Breast epithelium (tissue), 4 donors: ENCODE measurements around the gene TGFBR1. TPM values are rescaled to one million over a fixed set of nuclear protein-coding genes. Genes with fewer than 3 reads are reported as not detected.
A peak's percentile ranks its signal among the peaks of the same experiment; 100 is the strongest.

ENCODE experiments used
- DNase-seq, 2 donors: peaks; one replicate each; pipeline ENCODE4 v3.0.0-alpha.2; 2019; ENCODE audit warnings: low spot score in 2 of 2
- H3K27ac ChIP-seq, 2 donors: fragments of 200-600 bp; sonication (generic) in 1 of 2; one replicate each; pipeline ENCODE4 v1.5.1; 2016 to 2019; ENCODE audit warnings: mild to moderate bottlenecking in 1 of 2
- H3K27me3 ChIP-seq, 2 donors: fragments of 200-600 bp; sonication (generic) in 1 of 2; one replicate each; pipeline versions ENCODE4 v1.5.1 to v1.6.0; 2017 to 2019; ENCODE audit warnings: control low read depth in 1 of 2, mild to moderate bottlenecking in 1 of 2
- H3K36me3 ChIP-seq: fragments of 200-600 bp; one replicate; pipeline ENCODE4 v1.5.1; 2019
- H3K4me1 ChIP-seq, 2 donors: fragments of 200-600 bp; sonication (generic); one replicate each; pipeline ENCODE4 v1.5.1; 2016 to 2019; ENCODE audit warnings: control low read depth in 1 of 2
- H3K4me3 ChIP-seq, 3 donors: fragments of 200-600 bp; sonication (generic); 1 replicate in 2 of 3; 2 replicates in 1 of 3; pipeline ENCODE4 v1.5.1; 2016 to 2019; ENCODE audit warnings: mild to moderate bottlenecking in 3 of 3, moderate library complexity in 2 of 3
- H3K9me3 ChIP-seq, 2 donors: fragments of 200-600 bp; sonication (generic) in 1 of 2; one replicate each; pipeline ENCODE4 v1.5.1; 2016 to 2019; ENCODE audit warnings: control low read depth in 1 of 2
- CTCF ChIP-seq, 3 donors: fragments of 450-650 bp; IDR thresholded peaks; one replicate each; pipeline ENCODE4 v1.5.1; 2016 to 2017; ENCODE audit warnings: antibody characterized with exemption in 3 of 3, mild to moderate bottlenecking in 3 of 3, moderate library complexity in 3 of 3
- POLR2A ChIP-seq: fragments of 450-650 bp; IDR thresholded peaks from one replicate; pipeline ENCODE4 v1.6.1; 2016; ENCODE audit warnings: antibody characterized with exemption, mild to moderate bottlenecking, moderate library complexity
- POLR2AphosphoS5 ChIP-seq, 3 donors: sonication (generic); formaldehyde crosslinking; IDR thresholded peaks; one replicate each; pipeline ENCODE4 v1.6.1; 2017; ENCODE audit warnings: antibody characterized with exemption in 3 of 3
- intact Hi-C: fragments of 100-400 bp; cut with DNase I; formaldehyde crosslinking; loops from one replicate; pipeline ENCODE4 v1.15.1; 2023; ENCODE audit warnings: low total_unique reads
- total RNA-seq, 3 donors: library from RNA; depleted of rRNA; stranded (reverse); fragments of >200 nt; gene quantifications; one replicate each; pipeline ENCODE4 v1.1.0, GENCODE V29; 2016

Gene TGFBR1
- total RNA-seq, 3 donors from 2014 or later = 33.1 to 35.4 (median 34.5) TPM

GRCh38 chr9:99071313-99072039 is 33.4 kb upstream of the TGFBR1 start:
- Histone ChIP-seq H3K9me3 (no peaks in the 10 kb centered on the region), H3K36me3 (no peaks in the 10 kb centered on the region), H3K27ac (peak overlapping the region in 1 of 2 donors; percentile 52), H3K4me3 (no peak overlapping the region), H3K4me1 (no peaks in the 10 kb centered on the region), H3K27me3 (no peaks in the 10 kb centered on the region)
- TF ChIP-seq POLR2A (no peak), CTCF (IDR thresholded peaks at IDR 0.05) (no peak), POLR2AphosphoS5 (IDR thresholded peaks at IDR 0.05) (no peak)
- intact Hi-C loops = no loop called here
- DNase-seq = no peak

- DNase-seq = no peak
- no peak for TF ChIP-seq POLR2A
- no peak for TF ChIP-seq CTCF (IDR thresholded peaks at IDR 0.05)
- no peak for TF ChIP-seq POLR2AphosphoS5 (IDR thresholded peaks at IDR 0.05)
- intact Hi-C loops = no loop called here
- Histone ChIP-seq H3K36me3 (no peaks in the 10 kb centered on the region), H3K4me1 (no peaks in the 10 kb centered on the region), H3K27me3 (no peaks in the 10 kb centered on the region), H3K9me3 (no peaks in the 10 kb centered on the region), H3K27ac (peak overlapping the region in 1 of 2 donors; percentile 52), H3K4me3 (no peak overlapping the region)
These were observed 32.9 kb upstream of the TGFBR1 start for GRCh38 chr9:99072040-99072394.

- H3K4me1 ChIP-seq = no peaks in the 10 kb centered on the region
- no peak for DNase-seq
These were observed 31.6 kb upstream of the TGFBR1 start for GRCh38 chr9:99073347-99073746.

GRCh38 chr9:99073985-99074901 is 30.7 kb upstream of the TGFBR1 start:
- intact Hi-C loops = no loop called here
- no peak overlapping the region for H3K27ac ChIP-seq
- no peak for DNase-seq
- no peaks in the 10 kb centered on the region for H3K9me3 ChIP-seq
- no peak for TF ChIP-seq POLR2AphosphoS5 (IDR thresholded peaks at IDR 0.05)
- no peak for TF ChIP-seq CTCF (IDR thresholded peaks at IDR 0.05)
- no peak for TF ChIP-seq POLR2A
- H3K36me3 ChIP-seq = no peaks in the 10 kb centered on the region
- no peaks in the 10 kb centered on the region for H3K27me3 ChIP-seq
- H3K4me3 ChIP-seq = no peak overlapping the region
- H3K4me1 ChIP-seq = no peaks in the 10 kb centered on the region

More at GRCh38 chr9:99073347-99073746, 31.6 kb upstream of the TGFBR1 start:
- no peaks in the 10 kb centered on the region for H3K36me3 ChIP-seq
- TF ChIP-seq CTCF (IDR thresholded peaks at IDR 0.05) (no peak), POLR2A (no peak), POLR2AphosphoS5 (IDR thresholded peaks at IDR 0.05) (no peak)
- H3K27me3 ChIP-seq = no peaks in the 10 kb centered on the region
- intact Hi-C loops = no loop called here
- H3K9me3 ChIP-seq = no peaks in the 10 kb centered on the region
- H3K27ac ChIP-seq = no peak overlapping the region
- H3K4me3 ChIP-seq = no peak overlapping the region

GRCh38 chr9:99074902-99075245 is 30.0 kb upstream of the TGFBR1 start:
- H3K4me1 ChIP-seq = no peaks in the 10 kb centered on the region
- intact Hi-C loops = no loop called here
- H3K36me3 ChIP-seq = no peaks in the 10 kb centered on the region
- no peak overlapping the region for H3K27ac ChIP-seq
- H3K4me3 ChIP-seq = no peak overlapping the region
- DNase-seq = no peak
- H3K27me3 ChIP-seq = no peaks in the 10 kb centered on the region
- no peaks in the 10 kb centered on the region for H3K9me3 ChIP-seq
- no peak for TF ChIP-seq POLR2AphosphoS5 (IDR thresholded peaks at IDR 0.05)
- no peak for TF ChIP-seq POLR2A
- no peak for TF ChIP-seq CTCF (IDR thresholded peaks at IDR 0.05)
